ENCODE data around the gene SSX4. TPM values are rescaled to one million over a fixed set of nuclear protein-coding genes. Genes with fewer than 3 reads are reported as not detected.
"Not testable (repeated sequence)": the region's sequence is repeated elsewhere in the genome, so short reads cannot be mapped to it uniquely, and the experiment has no call there.

The SSX4 gene
- total and polyA plus RNA-seq, 2 donors from 2014 or later = not detected

- H3K4me1 ChIP-seq (ENCODE audit: control insufficient read depth in 2 of 3, insufficient read depth in 2 of 3, low read depth in 1 of 3, low read length in 3 of 3); H3K9ac ChIP-seq (ENCODE audit: low read length in 3 of 3); H3K27me3 ChIP-seq (ENCODE audit: control insufficient read depth, insufficient read depth, low read length); H3K9me3 ChIP-seq (ENCODE audit: control insufficient read depth in 2 of 3, insufficient read depth in 1 of 3, low read length in 3 of 3); H3K4me3 ChIP-seq (ENCODE audit: low read length in 3 of 3); H3K27ac ChIP-seq (ENCODE audit: low read depth in 2 of 2, low read length in 2 of 2); intact Hi-C loops (cut with DNase I); H3K36me3 ChIP-seq (ENCODE audit: control insufficient read depth in 2 of 3, insufficient read depth in 3 of 3, low read length in 3 of 3); DNase-seq; FAIRE-seq: not testable (repeated sequence)
Observed at GRCh38 chrX:48396931-48397330, 13.6 kb downstream of the SSX4 start.

- H3K4me1 ChIP-seq (ENCODE audit: control insufficient read depth in 2 of 3, insufficient read depth in 2 of 3, low read depth in 1 of 3, low read length in 3 of 3); H3K9me3 ChIP-seq (ENCODE audit: control insufficient read depth in 2 of 3, insufficient read depth in 1 of 3, low read length in 3 of 3); H3K4me3 ChIP-seq (ENCODE audit: low read length in 3 of 3); FAIRE-seq; H3K27me3 ChIP-seq (ENCODE audit: control insufficient read depth, insufficient read depth, low read length); H3K36me3 ChIP-seq (ENCODE audit: control insufficient read depth in 2 of 3, insufficient read depth in 3 of 3, low read length in 3 of 3); H3K9ac ChIP-seq (ENCODE audit: low read length in 3 of 3); intact Hi-C loops (cut with DNase I); H3K27ac ChIP-seq (ENCODE audit: low read depth in 2 of 2, low read length in 2 of 2): not testable (repeated sequence)
- DNase-seq = peak in 2 of 5 donors; percentile 0 to 1
Observed at GRCh38 chrX:48397825-48398224, 14.5 kb downstream of the SSX4 start.

- H3K27ac ChIP-seq (ENCODE audit: low read depth in 2 of 2, low read length in 2 of 2); intact Hi-C loops (cut with DNase I); DNase-seq; FAIRE-seq; H3K36me3 ChIP-seq (ENCODE audit: control insufficient read depth in 2 of 3, insufficient read depth in 3 of 3, low read length in 3 of 3); H3K27me3 ChIP-seq (ENCODE audit: control insufficient read depth, insufficient read depth, low read length); H3K4me3 ChIP-seq (ENCODE audit: low read length in 3 of 3); H3K9me3 ChIP-seq (ENCODE audit: control insufficient read depth in 2 of 3, insufficient read depth in 1 of 3, low read length in 3 of 3); H3K9ac ChIP-seq (ENCODE audit: low read length in 3 of 3); H3K4me1 ChIP-seq (ENCODE audit: control insufficient read depth in 2 of 3, insufficient read depth in 2 of 3, low read depth in 1 of 3, low read length in 3 of 3): not testable (repeated sequence)
Observed at GRCh38 chrX:48411860-48412259, 28.5 kb downstream of the SSX4 start, which contains the start of gene SSX4B. Gene SSX4B (minus strand): TSS chrX:48411960. CDS start chrX:48411372, 588 bp downstream.

- intact Hi-C loops (cut with DNase I); FAIRE-seq: not testable (repeated sequence)
Observed at GRCh38 chrX:48427027-48427716, 43.8 kb downstream of the SSX4 start.

GRCh38 chrX:48429606-48430005, 46.3 kb downstream of the SSX4 start:
- H3K4me3 ChIP-seq (ENCODE audit: low read length in 3 of 3); DNase-seq; intact Hi-C loops (cut with DNase I); H3K27me3 ChIP-seq (ENCODE audit: control insufficient read depth, insufficient read depth, low read length); H3K4me1 ChIP-seq (ENCODE audit: control insufficient read depth in 2 of 3, insufficient read depth in 2 of 3, low read depth in 1 of 3, low read length in 3 of 3); FAIRE-seq; H3K9ac ChIP-seq (ENCODE audit: low read length in 3 of 3); H3K36me3 ChIP-seq (ENCODE audit: control insufficient read depth in 2 of 3, insufficient read depth in 3 of 3, low read length in 3 of 3); H3K9me3 ChIP-seq (ENCODE audit: control insufficient read depth in 2 of 3, insufficient read depth in 1 of 3, low read length in 3 of 3); H3K27ac ChIP-seq (ENCODE audit: low read depth in 2 of 2, low read length in 2 of 2): not testable (repeated sequence)

More at GRCh38 chrX:48427027-48427716, 43.8 kb downstream of the SSX4 start:
- H3K9me3 ChIP-seq (ENCODE audit: control insufficient read depth in 2 of 3, insufficient read depth in 1 of 3, low read length in 3 of 3); DNase-seq; H3K27ac ChIP-seq (ENCODE audit: low read depth in 2 of 2, low read length in 2 of 2); H3K4me1 ChIP-seq (ENCODE audit: control insufficient read depth in 2 of 3, insufficient read depth in 2 of 3, low read depth in 1 of 3, low read length in 3 of 3); H3K4me3 ChIP-seq (ENCODE audit: low read length in 3 of 3); H3K27me3 ChIP-seq (ENCODE audit: control insufficient read depth, insufficient read depth, low read length); H3K9ac ChIP-seq (ENCODE audit: low read length in 3 of 3); H3K36me3 ChIP-seq (ENCODE audit: control insufficient read depth in 2 of 3, insufficient read depth in 3 of 3, low read length in 3 of 3): not testable (repeated sequence)

- H3K27ac ChIP-seq (ENCODE audit: low read depth in 2 of 2, low read length in 2 of 2); H3K9me3 ChIP-seq (ENCODE audit: control insufficient read depth in 2 of 3, insufficient read depth in 1 of 3, low read length in 3 of 3); intact Hi-C loops (cut with DNase I); H3K9ac ChIP-seq (ENCODE audit: low read length in 3 of 3); H3K36me3 ChIP-seq (ENCODE audit: control insufficient read depth in 2 of 3, insufficient read depth in 3 of 3, low read length in 3 of 3); DNase-seq; H3K4me1 ChIP-seq (ENCODE audit: control insufficient read depth in 2 of 3, insufficient read depth in 2 of 3, low read depth in 1 of 3, low read length in 3 of 3); FAIRE-seq; H3K4me3 ChIP-seq (ENCODE audit: low read length in 3 of 3); H3K27me3 ChIP-seq (ENCODE audit: control insufficient read depth, insufficient read depth, low read length): not testable (repeated sequence)
Observed at GRCh38 chrX:48430166-48430565, 46.8 kb downstream of the SSX4 start.

- peak in 1 of 5 donors; percentile 59 for DNase-seq
- H3K9me3 ChIP-seq (ENCODE audit: control insufficient read depth in 2 of 3, insufficient read depth in 1 of 3, low read length in 3 of 3); FAIRE-seq; H3K9ac ChIP-seq (ENCODE audit: low read length in 3 of 3); H3K27me3 ChIP-seq (ENCODE audit: control insufficient read depth, insufficient read depth, low read length); H3K27ac ChIP-seq (ENCODE audit: low read depth in 2 of 2, low read length in 2 of 2); H3K4me1 ChIP-seq (ENCODE audit: control insufficient read depth in 2 of 3, insufficient read depth in 2 of 3, low read depth in 1 of 3, low read length in 3 of 3); H3K4me3 ChIP-seq (ENCODE audit: low read length in 3 of 3); H3K36me3 ChIP-seq (ENCODE audit: control insufficient read depth in 2 of 3, insufficient read depth in 3 of 3, low read length in 3 of 3); intact Hi-C loops (cut with DNase I): not testable (repeated sequence)
Observed at GRCh38 chrX:48433713-48434112, 50.4 kb downstream of the SSX4 start.

Data from kidney (tissue), 11 donors.